ENCODE data around the gene HDHD5.

GRCh38 chr22:17110791-17111550, 48.1 kb downstream of the HDHD5 start:
- TF ChIP-seq CTCF (IDR thresholded peaks at IDR 0.05) (no peak), POLR2A (IDR thresholded peaks at IDR 0.05; ENCODE audit: low read depth) (no peak)
